ENCODE measurements around the gene CCDC171. TPM values are rescaled to one million over a fixed set of nuclear protein-coding genes. Genes with fewer than 3 reads are reported as not detected.

CCDC171 gene
- total and polyA plus RNA-seq, 8 donors, result 1.2 to 26.3 (median 2.7) TPM; not detected in 1

GRCh38 chr9:15735083-15735857 lies 182.4 kb downstream of the CCDC171 start:
- intact Hi-C loops (cut with DNase I; ENCODE audit: low total_unique reads), result no loop called here
- H3K4me3 ChIP-seq, result no peak overlapping the region
- peak in 1 of 2 donors; percentile 42 for DNase-seq
- WGBS, 5 donors, result 37 to 51% (median 49%) methylated on average over 5 of the region's 5 CpGs
- no peaks in the 10 kb centered on the region for H3K9me3 ChIP-seq
- no peak overlapping the region for H3K27ac ChIP-seq
- H3K4me1 ChIP-seq, result no peaks in the 10 kb centered on the region
- no peaks in the 10 kb centered on the region for H3K27me3 ChIP-seq
- TF ChIP-seq POLR2AphosphoS5 (IDR thresholded peaks at IDR 0.05) (no peak), EP300 (IDR thresholded peaks at IDR 0.05) (no peak), POLR2A (IDR thresholded peaks at IDR 0.05) (no peak), CTCF (IDR thresholded peaks at IDR 0.05) (no peak)
- H3K36me3 ChIP-seq, result no peaks in the 10 kb centered on the region

- no peaks in the 10 kb centered on the region for H3K27me3 ChIP-seq
- H3K4me1 ChIP-seq, result no peaks in the 10 kb centered on the region
- H3K4me3 ChIP-seq, result no peak overlapping the region
- intact Hi-C loops (cut with DNase I; ENCODE audit: low total_unique reads), result no loop called here
- DNase-seq, result no peak
- H3K36me3 ChIP-seq, result no peaks in the 10 kb centered on the region
- 91 to 97% (median 92%) methylated on average over 6 of the region's 6 CpGs for WGBS, 5 donors
- H3K9me3 ChIP-seq, result no peaks in the 10 kb centered on the region
- no peak for TF ChIP-seq EP300 (IDR thresholded peaks at IDR 0.05)
- no peak overlapping the region for H3K27ac ChIP-seq
Measured at GRCh38 chr9:15736569-15736968, 183.7 kb downstream of the CCDC171 start.

GRCh38 chr9:15738011-15738410 lies 185.2 kb downstream of the CCDC171 start:
- peak in 1 of 2 donors; percentile 8 for DNase-seq
- no peaks in the 10 kb centered on the region for H3K36me3 ChIP-seq
- H3K9me3 ChIP-seq, result no peaks in the 10 kb centered on the region
- H3K4me3 ChIP-seq, result no peak overlapping the region
- no peaks in the 10 kb centered on the region for H3K27me3 ChIP-seq
- intact Hi-C loops (cut with DNase I; ENCODE audit: low total_unique reads), result no loop called here
- TF ChIP-seq POLR2AphosphoS5 (IDR thresholded peaks at IDR 0.05) (no peak), CTCF (IDR thresholded peaks at IDR 0.05) (no peak), POLR2A (IDR thresholded peaks at IDR 0.05) (no peak)
- no peaks in the 10 kb centered on the region for H3K4me1 ChIP-seq
- WGBS, 5 donors, result 54 to 67% (median 60%) methylated on average over 1 of the region's 1 CpG
- no peak overlapping the region for H3K27ac ChIP-seq

GRCh38 chr9:15741015-15741414 lies 188.2 kb downstream of the CCDC171 start:
- no peak overlapping the region for H3K27ac ChIP-seq
- H3K4me1 ChIP-seq, result no peaks in the 10 kb centered on the region
- H3K9me3 ChIP-seq, result no peaks in the 10 kb centered on the region
- H3K36me3 ChIP-seq, result no peaks in the 10 kb centered on the region
- intact Hi-C loops (cut with DNase I; ENCODE audit: low total_unique reads), result no loop called here
- H3K27me3 ChIP-seq, result no peaks in the 10 kb centered on the region
- WGBS, 5 donors, result 42 to 49% (median 46%) methylated on average over 2 of the region's 2 CpGs
- no peak for DNase-seq
- TF ChIP-seq POLR2AphosphoS5 (IDR thresholded peaks at IDR 0.05), result no peak
- TF ChIP-seq CTCF (IDR thresholded peaks at IDR 0.05), result no peak
- TF ChIP-seq EP300 (IDR thresholded peaks at IDR 0.05), result no peak
- no peak for TF ChIP-seq POLR2A (IDR thresholded peaks at IDR 0.05)
- H3K4me3 ChIP-seq, result no peak overlapping the region

- Histone ChIP-seq H3K9me3 (no peaks in the 10 kb centered on the region), H3K27me3 (no peaks in the 10 kb centered on the region), H3K36me3 (peaks cover 0 to 18% (median 12%) of the 10 kb centered on the region in 4 donors), H3K4me3 (no peak overlapping the region), H3K27ac (no peak overlapping the region), H3K4me1 (no peaks in the 10 kb centered on the region)
- intact Hi-C loops (cut with DNase I; ENCODE audit: low total_unique reads), result no loop called here
- DNase-seq, result no peak
- TF ChIP-seq POLR2A (IDR thresholded peaks at IDR 0.05) (no peak), EP300 (IDR thresholded peaks at IDR 0.05) (no peak), CTCF (IDR thresholded peaks at IDR 0.05) (no peak), POLR2AphosphoS5 (IDR thresholded peaks at IDR 0.05) (no peak)
- 88 to 96% (median 92%) methylated on average over 1 of the region's 1 CpG for WGBS, 5 donors
Measured at GRCh38 chr9:15743512-15743911, 190.7 kb downstream of the CCDC171 start.
